HG02885 (cell line): ENCODE data around the gene ACO2.
"Not testable (repeated sequence)": the region's sequence is repeated elsewhere in the genome, so short reads cannot be mapped to it uniquely, and the experiment has no call there.

Experiments used
- ATAC-seq: cut with Tn5 transposase; IDR thresholded peaks from one replicate; pipeline ENCODE4 v1.9.1; 2021; ENCODE audit warnings: mild to moderate bottlenecking; ENCODE audit not compliant: unreplicated experiment, poor library complexity

ACO2 gene

DNA sequence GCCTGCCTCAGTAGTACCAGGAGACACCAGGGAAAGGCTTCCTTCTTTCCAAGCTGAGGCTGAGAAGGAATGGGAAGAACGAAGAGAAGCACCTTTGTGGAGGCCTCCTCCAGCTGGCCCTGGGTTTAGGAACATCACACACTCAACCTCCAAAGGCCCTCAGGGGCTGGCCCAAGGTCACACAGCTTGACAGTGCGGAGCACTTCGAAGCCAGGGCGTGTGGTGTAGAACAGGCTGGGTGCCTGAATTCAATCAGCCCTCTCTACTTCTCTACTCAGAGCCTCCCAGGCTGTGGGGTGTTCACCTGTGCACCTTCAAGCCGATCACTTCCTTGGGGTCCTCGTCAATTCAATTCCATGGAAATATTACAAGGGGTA lies 91.2 kb downstream of the ACO2 start:
- no peak for ATAC-seq

DNA sequence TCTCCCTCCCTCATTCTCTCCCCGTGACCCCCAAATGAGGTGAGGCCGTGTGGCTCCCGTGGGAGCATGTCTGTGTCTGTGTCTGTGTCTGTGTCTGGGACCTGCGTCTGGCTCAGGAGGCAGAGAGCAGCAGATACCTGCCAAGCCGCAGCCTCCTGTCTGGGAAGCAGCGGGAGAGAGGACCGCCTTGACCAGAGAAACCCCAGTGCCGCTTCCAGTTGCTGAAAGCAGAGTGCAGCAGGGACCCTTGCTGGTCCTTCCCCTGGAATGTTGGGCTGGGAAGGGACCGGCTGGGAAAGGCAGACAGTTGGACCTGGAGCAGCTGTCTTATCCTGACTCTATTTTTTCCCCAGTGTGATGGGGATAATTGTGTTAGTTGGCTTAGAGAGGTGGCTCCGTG lies 92.4 kb downstream of the ACO2 start:
- ATAC-seq, result no peak

DNA sequence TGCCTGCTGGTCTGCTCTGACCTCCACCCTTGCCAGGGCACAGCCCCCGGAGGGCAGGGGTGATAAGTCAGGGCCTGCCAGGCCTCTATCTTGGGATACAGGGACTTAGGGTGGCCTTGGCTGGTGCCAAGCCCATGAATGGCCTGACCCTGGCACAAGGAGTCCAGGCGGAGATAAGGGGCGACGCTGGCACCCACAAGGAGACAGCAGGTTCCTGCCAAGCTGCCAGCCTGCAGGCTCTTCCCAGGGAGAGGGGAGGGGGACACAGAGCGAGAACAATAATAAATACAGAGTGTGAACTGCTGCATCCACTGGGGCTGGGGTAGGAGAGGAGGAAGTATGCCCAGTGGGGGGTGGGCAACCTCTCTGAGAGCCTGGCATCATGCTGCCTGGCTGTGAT lies 92.9 kb downstream of the ACO2 start:
- ATAC-seq, result no peak

DNA sequence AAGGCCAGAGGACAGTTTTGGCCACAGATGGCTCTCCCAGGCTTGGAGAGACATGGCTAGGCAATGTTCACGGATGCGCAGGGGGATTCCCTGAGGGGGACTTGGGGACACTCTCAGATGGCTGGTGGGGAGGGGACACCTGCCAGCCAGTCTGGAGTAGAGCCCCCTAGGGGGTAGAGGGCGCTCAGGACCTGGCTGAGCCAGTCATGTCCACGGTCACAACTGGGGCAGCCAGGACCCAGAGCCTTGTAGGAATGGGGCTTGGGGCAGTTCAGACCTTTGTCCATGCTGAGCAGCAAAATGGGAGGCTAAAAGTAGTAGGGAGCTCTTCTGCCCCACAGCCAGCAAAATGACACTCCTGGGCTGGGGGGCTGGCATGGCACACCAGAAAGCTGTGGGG lies 93.5 kb downstream of the ACO2 start:
- no peak for ATAC-seq

DNA sequence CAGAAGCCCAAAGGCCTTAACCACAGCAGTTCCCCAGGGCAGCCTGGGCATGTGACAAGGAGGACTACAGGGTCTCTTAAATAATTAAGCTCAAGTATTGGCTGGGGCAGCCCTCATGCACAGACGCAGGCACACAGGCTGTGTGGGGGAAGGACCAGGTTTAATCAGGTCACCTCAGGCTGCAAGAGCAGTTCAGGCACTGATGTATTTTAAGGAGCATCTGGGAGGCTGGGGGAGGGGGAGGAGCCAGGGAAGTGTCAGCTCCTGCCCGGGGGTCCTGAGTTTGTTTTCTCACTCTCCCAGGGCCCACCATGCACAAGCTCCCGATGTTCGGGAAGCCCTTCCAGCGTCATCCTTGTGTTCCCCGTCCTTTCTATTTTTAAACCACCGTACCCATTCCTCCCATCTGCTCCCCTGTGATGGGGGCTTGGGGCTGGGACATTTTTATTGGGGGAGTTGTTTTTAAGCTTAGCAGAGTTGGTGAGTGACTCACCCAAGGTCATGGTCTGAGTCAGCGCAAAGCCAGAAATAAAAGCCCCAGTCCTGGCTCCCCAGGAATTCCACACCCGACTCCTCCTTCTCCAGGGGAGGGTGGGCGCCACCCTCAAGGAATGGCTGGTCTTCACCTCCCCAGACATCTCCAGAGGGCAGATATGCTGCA lies 94.3 kb downstream of the ACO2 start:
- ATAC-seq, result no peak

DNA sequence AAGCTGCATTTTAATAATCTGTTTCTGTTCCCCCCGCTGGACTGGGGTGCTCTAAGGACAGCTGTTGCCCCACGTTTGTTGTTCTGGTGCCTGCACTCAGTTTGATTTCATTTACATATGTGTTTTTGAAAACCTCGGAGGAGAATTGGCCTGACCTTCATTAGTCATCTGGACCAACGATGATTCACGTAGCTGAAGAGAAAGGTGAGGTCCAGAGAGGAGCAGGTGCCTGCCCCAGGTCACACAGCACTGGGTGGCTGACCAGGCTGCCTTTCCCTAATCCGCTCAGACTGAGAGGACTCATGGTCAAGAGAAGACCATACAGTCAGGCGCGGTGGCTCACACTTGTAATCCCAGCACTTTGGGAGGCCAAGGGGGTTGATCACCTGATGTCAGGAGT lies 95.6 kb downstream of the ACO2 start:
- ATAC-seq, result no peak

DNA sequence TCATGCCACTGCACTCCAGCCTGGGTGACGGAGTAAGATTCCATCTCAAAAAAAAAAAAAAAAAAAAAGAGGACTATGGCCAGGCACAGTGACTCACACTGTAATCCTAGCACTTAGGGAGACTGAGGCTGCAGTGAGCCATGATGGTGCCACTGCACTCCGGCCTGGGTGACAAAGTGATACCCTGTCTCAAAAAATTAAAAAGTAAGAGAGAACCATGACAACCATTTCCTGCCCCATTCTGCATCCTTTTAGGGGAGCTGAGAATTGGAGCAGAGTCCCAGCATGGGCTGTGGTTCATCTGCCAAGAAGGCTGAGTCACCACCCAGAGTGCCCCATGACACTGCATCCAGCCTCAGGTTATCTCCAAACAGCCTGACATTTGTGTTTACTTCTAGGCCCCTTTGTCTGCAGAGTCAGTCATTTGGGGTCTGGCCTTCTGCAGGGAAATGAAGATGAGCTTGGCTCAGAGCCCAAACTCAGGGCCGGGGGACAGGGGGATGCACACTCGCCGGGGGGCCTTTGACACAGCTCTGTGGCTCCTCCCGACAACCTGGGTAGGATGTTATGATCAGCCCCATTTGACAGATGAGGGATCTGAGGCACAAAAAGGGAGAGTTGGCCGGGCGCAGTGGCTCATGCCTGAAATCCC lies 96.6 kb downstream of the ACO2 start:
- ATAC-seq, result no peak

DNA sequence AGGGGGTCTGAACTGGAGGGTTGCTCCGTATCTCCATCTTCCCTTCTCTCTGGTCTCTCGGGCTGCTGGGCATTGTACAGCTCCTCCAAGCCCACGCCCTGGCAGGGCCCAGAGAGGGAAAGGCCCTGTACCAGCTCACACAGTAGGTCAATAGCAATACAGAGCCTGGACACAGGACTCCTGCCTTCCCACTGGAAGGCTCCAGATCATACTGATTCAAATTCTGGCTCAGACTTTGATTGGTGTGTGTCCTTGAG lies 98.5 kb downstream of the ACO2 start:
- no peak for ATAC-seq

DNA sequence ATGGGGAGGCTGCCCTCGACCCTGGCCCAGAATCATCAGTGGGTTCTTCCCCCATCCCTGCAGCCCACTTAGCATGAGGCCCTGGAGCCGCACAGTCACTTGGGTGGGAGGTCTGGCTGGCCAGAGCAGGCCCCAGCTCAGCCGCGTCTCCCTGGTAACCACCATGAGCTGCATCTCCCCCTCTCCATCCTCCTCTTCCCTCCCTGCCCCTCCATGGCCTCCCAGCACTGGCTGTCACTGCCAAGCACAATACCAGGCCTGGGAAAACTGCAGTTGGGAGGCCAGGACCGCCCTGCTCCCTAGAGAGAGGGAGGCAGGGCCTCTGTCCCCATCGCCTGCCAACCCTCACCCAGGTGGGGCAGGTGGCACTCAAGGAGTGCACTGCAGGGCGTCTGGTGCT lies 99.9 kb downstream of the ACO2 start:
- ATAC-seq, result no peak

DNA sequence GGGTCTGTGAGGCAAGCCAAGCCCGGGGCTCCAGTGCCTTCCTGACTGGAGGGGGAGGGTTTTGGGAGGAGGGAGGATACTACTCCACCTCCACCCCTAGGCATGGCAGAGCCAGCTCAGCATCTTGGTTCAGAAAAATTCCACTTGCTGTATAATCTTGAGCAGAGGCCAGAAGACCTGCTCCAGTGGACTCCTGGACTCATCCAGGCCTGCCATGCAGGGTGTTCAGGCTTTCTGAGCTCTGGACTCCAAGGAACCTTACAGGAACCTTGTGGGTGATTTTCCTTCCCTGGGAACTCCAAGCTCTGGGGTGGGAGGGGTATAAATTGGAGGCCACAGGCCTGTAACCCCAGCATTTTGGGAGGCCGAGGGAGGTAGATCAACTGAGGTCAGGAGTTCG lies 101.3 kb downstream of the ACO2 start:
- no peak for ATAC-seq

DNA sequence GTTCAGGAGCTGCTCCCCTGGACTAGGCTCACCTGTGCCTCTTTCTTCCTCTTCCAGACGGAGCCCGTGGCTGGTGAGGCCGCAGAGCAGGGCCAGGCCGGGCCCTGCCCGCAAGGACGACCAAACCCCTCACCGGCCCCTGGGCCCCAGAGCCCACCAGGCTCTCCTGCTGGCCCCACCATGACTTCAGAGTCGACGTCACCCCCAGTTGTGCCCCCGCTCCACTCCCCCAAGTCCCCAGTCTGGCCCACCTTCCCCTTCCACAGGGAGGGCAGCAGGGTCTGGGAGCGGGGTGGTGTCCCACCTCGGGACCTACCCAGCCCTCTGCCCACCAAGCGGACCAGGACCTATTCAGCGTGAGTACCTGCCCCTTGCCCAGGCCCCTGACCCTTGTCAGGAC lies 102.9 kb downstream of the ACO2 start:
- ATAC-seq, result no peak

DNA sequence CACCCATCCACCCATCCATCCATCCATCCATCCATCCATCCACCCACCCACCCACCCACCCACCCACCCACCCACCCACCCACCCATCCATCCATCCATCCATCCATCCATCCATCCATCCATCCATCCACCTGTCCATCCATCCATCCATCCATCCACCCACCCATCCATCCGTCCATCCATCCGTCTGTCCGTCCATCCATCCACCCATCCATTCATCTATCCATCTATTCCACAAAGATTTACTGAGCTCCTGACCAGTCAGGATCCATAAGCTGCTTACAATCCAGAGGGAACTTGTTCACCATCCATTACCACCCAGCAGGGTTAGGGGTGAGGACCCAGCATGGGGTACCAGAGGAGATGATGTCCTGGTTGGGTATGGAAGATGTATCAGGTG lies 103.4 kb downstream of the ACO2 start:
- ATAC-seq, result not testable (repeated sequence)

DNA sequence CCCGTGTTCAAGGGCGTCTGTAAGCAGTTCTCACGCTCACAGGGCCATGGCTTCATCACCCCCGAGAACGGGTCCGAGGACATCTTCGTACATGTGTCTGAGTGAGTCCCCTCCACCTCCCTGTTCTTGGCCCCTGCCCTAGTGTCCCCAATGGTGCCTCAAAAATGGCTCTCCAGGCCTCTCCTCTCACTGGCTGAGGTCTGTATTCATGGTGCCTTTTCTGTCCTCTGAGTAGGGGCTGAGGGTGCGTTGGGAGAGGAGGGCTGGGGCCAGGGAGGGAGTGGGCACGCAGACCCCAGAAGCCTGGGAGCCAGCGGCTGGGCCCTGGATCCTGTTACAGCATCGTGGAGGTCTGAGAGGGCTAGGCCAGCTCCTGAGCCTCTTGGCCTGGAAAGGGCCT lies 104.8 kb downstream of the ACO2 start:
- ATAC-seq, result no peak

DNA sequence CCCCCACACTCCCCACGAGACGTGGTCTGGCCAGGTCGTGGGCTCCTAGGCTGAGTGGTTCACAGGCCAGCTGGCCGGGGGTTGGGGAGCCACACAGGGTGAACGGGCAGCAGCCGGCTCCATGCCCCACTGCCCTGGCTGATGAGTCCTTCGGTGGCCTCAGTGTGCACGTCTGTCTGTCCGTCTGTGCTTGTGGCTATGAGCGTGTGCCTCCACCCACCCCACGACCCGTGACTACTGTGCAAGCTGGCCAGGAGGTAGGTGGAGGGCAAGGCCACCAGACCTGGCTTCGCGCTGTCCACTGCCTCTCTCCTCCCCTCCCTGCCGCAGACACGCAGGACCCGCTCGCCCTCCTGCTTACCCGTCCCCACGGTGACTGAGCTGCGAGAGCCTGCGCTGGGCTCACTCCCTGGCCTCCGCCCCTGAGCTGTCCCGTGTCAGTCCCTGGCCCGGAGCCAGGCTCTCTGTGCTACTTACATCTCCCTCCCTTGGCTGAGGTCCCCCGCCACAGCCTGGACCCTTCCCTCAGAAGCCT lies 106.0 kb downstream of the ACO2 start:
- ATAC-seq, result no peak

DNA sequence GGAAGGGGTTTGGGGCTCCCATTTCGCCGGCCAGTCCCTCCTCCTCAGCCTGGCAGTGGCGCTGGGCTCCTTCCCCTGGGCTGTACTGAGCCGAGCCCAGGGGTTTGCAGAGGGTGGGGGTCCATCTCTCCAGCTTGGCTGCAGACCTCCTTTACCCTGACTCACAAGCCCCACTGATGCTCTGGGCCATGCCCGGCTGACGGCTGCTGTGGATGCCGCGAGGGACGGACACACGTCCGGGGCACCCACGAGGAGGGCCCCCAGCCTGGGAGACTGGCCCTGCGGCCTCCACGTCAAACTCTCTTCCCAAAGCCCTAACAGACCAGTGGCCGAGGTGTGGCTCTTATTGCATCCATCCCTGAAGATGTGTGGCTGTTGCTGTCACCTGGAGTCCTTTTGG lies 106.6 kb downstream of the ACO2 start:
- ATAC-seq, result no peak

DNA sequence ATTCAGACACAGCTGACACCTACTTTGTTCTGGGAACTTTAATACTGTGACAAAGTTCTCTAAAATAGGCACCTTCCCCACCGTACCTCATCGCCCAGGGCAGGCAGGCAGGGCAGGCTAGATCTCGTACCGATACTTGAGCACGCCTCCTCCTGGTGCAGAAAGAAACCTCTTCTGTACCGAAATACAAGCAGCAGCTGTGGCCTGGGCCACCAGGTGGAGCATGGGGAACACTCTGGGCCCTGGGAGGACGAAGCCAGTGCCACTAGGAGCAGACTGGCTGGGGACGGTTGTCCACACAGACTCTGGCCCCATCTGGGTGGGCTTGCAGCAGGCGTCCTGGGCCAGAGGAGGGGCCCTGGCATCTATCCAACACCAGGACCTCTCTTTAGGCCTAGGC lies 108.0 kb downstream of the ACO2 start:
- ATAC-seq, result no peak

DNA sequence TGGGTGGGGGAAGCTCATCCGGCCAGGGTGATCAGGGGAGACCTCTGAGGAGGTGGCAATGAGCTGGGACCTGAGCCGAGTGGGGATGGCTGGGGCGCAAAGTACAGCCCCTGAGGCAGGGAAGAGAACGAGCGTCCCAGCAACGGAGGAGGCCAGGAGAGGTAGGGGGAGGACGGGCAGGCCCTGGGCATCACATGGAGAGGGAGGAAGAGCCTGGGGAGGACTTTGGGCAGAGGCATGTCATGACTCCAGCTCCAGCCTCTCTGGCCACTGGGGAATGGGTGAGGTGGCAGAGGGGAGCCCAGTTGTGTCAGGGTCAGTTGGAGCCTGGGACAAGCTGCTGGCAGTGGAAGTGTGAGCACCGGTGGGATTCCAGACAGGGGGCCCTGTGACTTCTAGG lies 109.2 kb downstream of the ACO2 start:
- ATAC-seq, result no peak
